H1 (cell line): ENCODE data around the gene CACNA1E. TPM values are rescaled to one million over a fixed set of nuclear protein-coding genes. Genes with fewer than 3 reads are reported as not detected.

ENCODE experiments used
- CTCF ChIA-PET: fragments of 300-600 bp; sonication (Branson Sonifier 250); formaldehyde crosslinking; loops from one replicate; lab custom pipeline; 2021; ENCODE audit not compliant: partially characterized antibody; lab: Charles Lee
- POLR2A ChIA-PET: fragments of 300-600 bp; sonication (Branson Sonifier 250); formaldehyde crosslinking; loops from one replicate; lab custom pipeline; 2021; ENCODE audit warnings: inconsistent platforms; ENCODE audit not compliant: partially characterized antibody; lab: Charles Lee
- DNase-seq, 2 experiments: peaks; one replicate each; pipeline versions ENCODE4 v3.0.0 to v3.0.0-alpha.2; 2010 to 2022; ENCODE audit warnings: low spot score in 2 of 2, low read depth in 1 of 2, mixed read lengths in 1 of 2
- FAIRE-seq: peaks from 2 replicates; lab custom pipeline; 2011; peaks lifted over from hg19 to GRCh38; lab: Jason Lieb, UNC
- H2AFZ ChIP-seq: 2 replicates; pipeline ENCODE4 v1.8.1; 2012; ENCODE audit warnings: low read length, inconsistent platforms
- H2AK5ac ChIP-seq: 2 replicates; pipeline ENCODE4 v1.6.1; 2013; ENCODE audit warnings: low read depth, low read length
- H2BK120ac ChIP-seq: replicated peaks from 2 replicates; pipeline ENCODE3; 2013; ENCODE audit warnings: low read depth, low read length, inconsistent platforms
- H2BK12ac ChIP-seq: 2 replicates; pipeline ENCODE4 v1.6.1; 2013; ENCODE audit warnings: low read depth, low read length
- H2BK15ac ChIP-seq: 2 replicates; pipeline ENCODE4 v1.6.1; 2013; ENCODE audit warnings: low read length
- H2BK20ac ChIP-seq: 2 replicates; pipeline ENCODE4 v1.6.1; 2013; ENCODE audit warnings: low read length
- H2BK5ac ChIP-seq: 2 replicates; pipeline ENCODE4 v1.6.1; 2013; ENCODE audit warnings: low read depth, low read length
- H3K14ac ChIP-seq: 2 replicates; pipeline ENCODE4 v1.6.1; 2013; ENCODE audit warnings: inconsistent platforms; ENCODE audit not compliant: insufficient read length
- H3K18ac ChIP-seq: 2 replicates; pipeline ENCODE4 v1.6.1; 2013; ENCODE audit warnings: low read length; ENCODE audit errors: extremely low read depth
- H3K23ac ChIP-seq: 2 replicates; pipeline ENCODE4 v1.6.1; 2013; ENCODE audit warnings: inconsistent platforms; ENCODE audit not compliant: insufficient read length
- H3K23me2 ChIP-seq: 2 replicates; pipeline ENCODE4 v1.6.1; 2013; ENCODE audit warnings: low read depth, low read length
- H3K27ac ChIP-seq: 2 replicates; pipeline ENCODE4 v1.6.1; 2011; ENCODE audit warnings: low read depth, low read length, inconsistent platforms
- H3K27me3 ChIP-seq, 4 experiments: replicated peaks in 1 of 4; 1 replicate in 1 of 4; 2 replicates in 3 of 4; pipeline versions ENCODE4 v1.6.1 to v1.8.1; 2011 to 2013; ENCODE audit warnings: low read length in 3 of 4, mild to moderate bottlenecking in 3 of 4, inconsistent platforms in 2 of 4, mixed read lengths in 2 of 4, moderate library complexity in 1 of 4; ENCODE audit not compliant: control insufficient read depth in 3 of 4, insufficient read depth in 3 of 4; ENCODE audit errors: extremely low read depth in 1 of 4
- H3K36me3 ChIP-seq, 4 experiments: 2 replicates each; pipeline versions ENCODE4 v1.6.1 to v1.8.1; 2011 to 2013; ENCODE audit warnings: mild to moderate bottlenecking in 4 of 4, low read length in 3 of 4, moderate library complexity in 2 of 4, control low read depth in 1 of 4, inconsistent platforms in 1 of 4; ENCODE audit not compliant: insufficient read depth in 4 of 4, control insufficient read depth in 2 of 4
- H3K4ac ChIP-seq: replicated peaks from 2 replicates; pipeline ENCODE3; 2013; ENCODE audit warnings: low read length, low read depth, mixed read lengths, inconsistent platforms; ENCODE audit not compliant: insufficient read length
- H3K4me1 ChIP-seq, 4 experiments: replicated peaks in 1 of 4; 1 replicate in 1 of 4; 2 replicates in 3 of 4; pipeline versions ENCODE4 v1.6.1 to v1.8.1; 2011 to 2013; ENCODE audit warnings: low read length in 3 of 4, inconsistent platforms in 2 of 4, mixed read lengths in 1 of 4; ENCODE audit not compliant: insufficient read depth in 4 of 4, control insufficient read depth in 3 of 4
- H3K4me2 ChIP-seq, 2 experiments: 2 replicates each; pipeline versions ENCODE4 v1.6.1 to v1.8.1; 2011 to 2013; ENCODE audit warnings: low read depth in 2 of 2, low read length in 2 of 2, control low read depth in 1 of 2, inconsistent platforms in 1 of 2, mild to moderate bottlenecking in 1 of 2; ENCODE audit not compliant: insufficient read depth in 1 of 2
- H3K4me3 ChIP-seq, 4 experiments: fragments of 200-600, 300-600 bp in 1 of 4; sonication (generic), shearing (Covaris generic), sonication (Bioruptor Twin) in 1 of 4; 2 replicates each; pipeline versions ENCODE4 v1.5.1 to v1.8.1; 2011 to 2016; ENCODE audit warnings: low read length in 4 of 4, low read depth in 3 of 4, control low read depth in 2 of 4, inconsistent platforms in 2 of 4, mild to moderate bottlenecking in 2 of 4, mixed read lengths in 1 of 4, moderate library complexity in 1 of 4; ENCODE audit not compliant: insufficient read depth in 2 of 4; ENCODE audit errors: extremely low read depth in 1 of 4
- H3K56ac ChIP-seq: replicated peaks from 2 replicates; pipeline ENCODE3; 2013; ENCODE audit warnings: low read depth, mild to moderate bottlenecking, mixed read lengths, low read length, inconsistent platforms; ENCODE audit not compliant: insufficient read length
- H3K79me1 ChIP-seq: 2 replicates; pipeline ENCODE4 v1.6.1; 2013; ENCODE audit warnings: low read depth, low read length, control low read depth
- H3K79me2 ChIP-seq, 2 experiments: 2 replicates each; pipeline versions ENCODE4 v1.6.1 to v1.8.1; 2012 to 2013; ENCODE audit warnings: low read length in 2 of 2, mild to moderate bottlenecking in 2 of 2, inconsistent platforms in 1 of 2; ENCODE audit not compliant: insufficient read depth in 2 of 2, control insufficient read depth in 1 of 2
- H3K9ac ChIP-seq, 4 experiments: replicated peaks in 1 of 4; 1 replicate in 1 of 4; 2 replicates in 3 of 4; pipeline versions ENCODE4 v1.6.1 to v1.8.1; 2011 to 2013; ENCODE audit warnings: low read depth in 3 of 4, low read length in 3 of 4, control low read depth in 2 of 4, mild to moderate bottlenecking in 2 of 4, moderate library complexity in 2 of 4, inconsistent platforms in 1 of 4; ENCODE audit errors: extremely low read depth in 1 of 4
- H3K9me3 ChIP-seq, 2 experiments: 2 replicates each; pipeline versions ENCODE4 v1.6.1 to v1.8.1; 2012 to 2013; ENCODE audit warnings: mild to moderate bottlenecking in 2 of 2, moderate library complexity in 2 of 2, control low read depth in 1 of 2, inconsistent platforms in 1 of 2, low read depth in 1 of 2, low read length in 1 of 2, mixed read lengths in 1 of 2; ENCODE audit not compliant: insufficient read depth in 2 of 2
- H4K20me1 ChIP-seq, 2 experiments: replicated peaks in 1 of 2; 2 replicates each; pipeline versions ENCODE3 to v1.8.1; 2011 to 2013; ENCODE audit warnings: inconsistent platforms in 2 of 2, low read length in 2 of 2, mild to moderate bottlenecking in 1 of 2; ENCODE audit not compliant: insufficient read depth in 2 of 2, control insufficient read depth in 1 of 2
- H4K5ac ChIP-seq: 2 replicates; pipeline ENCODE4 v1.6.1; 2013; ENCODE audit warnings: low read length, low read depth, mixed read lengths, inconsistent platforms; ENCODE audit not compliant: insufficient read length
- H4K8ac ChIP-seq: 2 replicates; pipeline ENCODE4 v1.8.0; 2013; ENCODE audit warnings: mild to moderate bottlenecking, moderate library complexity, low read length, inconsistent platforms; ENCODE audit not compliant: insufficient read depth; ENCODE audit errors: extremely low read depth
- H4K91ac ChIP-seq: replicated peaks from 2 replicates; pipeline ENCODE3; 2013; ENCODE audit warnings: low read length, mixed read lengths, inconsistent platforms; ENCODE audit not compliant: insufficient read length
- NRF1 ChIP-seq: IDR thresholded peaks from 2 replicates; pipeline ENCODE4 v1.6.1; 2011; ENCODE audit warnings: mild to moderate bottlenecking, low read depth, low read length, improper control_type of control experiment
- WGBS, 2 experiments: shearing (Covaris generic) in 1 of 2; methylation state at CpG; one replicate each; pipeline versions ENCODE4 v1.1.6 to v1.1.7; 2013 to 2015; ENCODE audit warnings: low lambda C conversion rate in 2 of 2, mixed read lengths in 2 of 2, inconsistent platforms in 1 of 2, low coverage in 1 of 2, missing lambda C conversion rate in 1 of 2; ENCODE audit not compliant: insufficient replicate concordance in 2 of 2, insufficient coverage in 1 of 2, insufficient read length in 1 of 2; ENCODE audit errors: extremely low coverage in 1 of 2, missing lambda C conversion rate in 1 of 2; 5-methylcytosine and 5-hydroxymethylcytosine counted together
- polyA plus RNA-seq, 7 experiments: library from polyadenylated mRNA; depleted of rRNA in 3 of 7; stranded (reverse) in 5 of 7; unstranded in 2 of 7; fragments of >200 nt in 5 of 7; fragments of 200-250 nt in 2 of 7; gene quantifications; 1 replicate in 5 of 7; 2 replicates in 1 of 7; 4 replicates in 1 of 7; pipeline versions ENCODE4 v1.2.1 to v1.2.3, GENCODE V29; 2011 to 2013; ENCODE audit warnings: missing spikeins in 2 of 7, mixed read lengths in 2 of 7
- total RNA-seq: library from RNA; stranded (reverse); fragmentation: NEBNext Ultra II Directional; extraction: Animal tissue kit (Norgen Biotek cat#: 25700); gene quantifications from 2 replicates; pipeline ENCODE4 v1.2.1, GENCODE V29; 2021

CACNA1E gene
- total and polyA plus RNA-seq, 2 of the 8 experiments (the other 6 are each of a cell fraction or from before 2014, with no cell fraction given), result 0.98 to 1.3 TPM

DNA sequence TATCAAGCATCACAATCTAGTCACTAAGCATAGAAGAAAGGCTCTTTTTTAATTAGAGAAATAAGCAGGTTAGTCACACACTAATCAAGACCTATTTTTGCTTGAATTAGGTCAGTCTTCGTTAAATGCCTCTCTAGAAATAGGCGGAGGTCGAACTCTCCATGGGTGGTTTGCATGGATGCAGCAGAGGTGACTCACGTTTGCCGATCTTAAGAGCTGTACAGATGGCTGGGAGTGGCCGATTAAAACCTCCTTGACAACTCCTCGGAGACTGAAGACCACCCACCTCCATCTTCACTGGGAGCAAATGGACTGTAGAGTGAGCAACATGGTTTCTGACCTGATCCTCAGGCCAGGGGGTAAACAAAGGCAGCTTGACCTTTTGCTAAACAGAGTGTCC is 328.9 kb downstream of the CACNA1E start:
- 84% methylated on average over 7 of the region's 7 CpGs; no CpG with 5 or more reads in 1 of the 2 experiments for WGBS, 2 experiments
- H3K27me3 ChIP-seq, result no peaks in the 10 kb centered on the region
- DNase-seq, result no peak
- H2AFZ ChIP-seq, result no peak overlapping the region
- no peak overlapping the region for H3K23ac ChIP-seq
- H2BK12ac ChIP-seq, result no peak overlapping the region
- no peaks in the 10 kb centered on the region for H4K20me1 ChIP-seq
- H4K8ac ChIP-seq, result no peak overlapping the region
- no peak overlapping the region for H3K4me3 ChIP-seq
- H3K36me3 ChIP-seq, result no peaks in the 10 kb centered on the region
- no peak for TF ChIP-seq NRF1
- TF ChIP-seq, all 59 proteins: peak for 0
- Histone ChIP-seq H3K23me2 (no peaks in the 10 kb centered on the region), H3K4me2 (no peak overlapping the region), H3K56ac (no peak overlapping the region), H3K18ac (no peak overlapping the region), H2BK20ac (no peak overlapping the region), H2BK5ac (no peak overlapping the region), H3K4ac (no peak overlapping the region), H2AK5ac (no peak overlapping the region), H3K14ac (no peak overlapping the region), H3K79me1 (no peaks in the 10 kb centered on the region), H2BK120ac (no peak overlapping the region), H3K79me2 (no peaks in the 10 kb centered on the region), H2BK15ac (no peak overlapping the region), H4K5ac (no peak overlapping the region), H3K9ac (no peak overlapping the region), H3K27ac (no peak overlapping the region), H4K91ac (no peak overlapping the region), H3K9me3 (no peaks in the 10 kb centered on the region), H3K4me1 (no peaks in the 10 kb centered on the region)
- no peak for FAIRE-seq
- CTCF ChIA-PET, result no interaction called here
- POLR2A ChIA-PET, result no interaction called here
